ENCODE data around the gene FZD4.

DNA sequence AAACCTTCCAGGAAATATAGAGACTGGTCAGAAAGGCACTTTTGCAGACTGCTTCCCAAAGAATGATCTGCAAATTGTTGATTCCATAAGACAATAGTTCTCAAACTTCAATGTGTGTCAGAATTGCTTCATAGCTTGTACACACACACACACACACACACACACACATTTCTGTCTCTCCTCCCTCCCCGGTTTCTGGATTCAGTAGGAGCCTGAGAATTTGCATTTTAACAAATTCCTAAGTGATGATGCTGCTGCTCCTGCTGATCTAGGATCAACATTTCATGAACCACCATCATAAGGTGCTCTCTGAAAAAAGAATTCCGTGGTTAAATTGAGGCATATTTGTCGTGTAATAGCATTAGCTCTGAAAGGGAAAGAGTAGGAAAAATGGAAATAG is 35.3 kb upstream of the FZD4 start:
- TF ChIP-seq CTCF (IDR thresholded peaks at IDR 0.05) (no peak), ZFX (IDR thresholded peaks at IDR 0.05; ENCODE audit: borderline replicate concordance) (no peak)

Data from 22Rv1 (cell line).